ENCODE results near the gene PLB1.
"Not testable (repeated sequence)": the region's sequence is repeated elsewhere in the genome, so short reads cannot be mapped to it uniquely, and the experiment has no call there.

PLB1 gene

GRCh38 chr2:28663359-28663758, 167.5 kb downstream of the PLB1 start:
- Histone ChIP-seq H3K27me3 (ENCODE audit: control insufficient read depth, insufficient read depth, low read length) (no peaks in the 10 kb centered on the region), H3K9me3 (ENCODE audit: control insufficient read depth, low read length) (no peaks in the 10 kb centered on the region), H2AFZ (peak overlapping the region; percentile 1), H3K4me1 (peaks cover 24% of the 10 kb centered on the region), H3K27ac (no peak overlapping the region), H3K79me2 (no peaks in the 10 kb centered on the region), H3K4me2 (ENCODE audit: low read length) (no peak overlapping the region), H3K9ac (no peak overlapping the region), H3K4me3 (ENCODE audit: low read depth, low read length) (no peak overlapping the region), H3K36me3 (ENCODE audit: control insufficient read depth, insufficient read depth, low read length) (no peaks in the 10 kb centered on the region)
- peak; percentile 35 for TF ChIP-seq CTCF (IDR thresholded peaks at IDR 0.05)

GRCh38 chr2:28664120-28664842, 168.4 kb downstream of the PLB1 start:
- Histone ChIP-seq H3K4me1 (peaks cover 24% of the 10 kb centered on the region), H3K36me3 (ENCODE audit: control insufficient read depth, insufficient read depth, low read length) (no peaks in the 10 kb centered on the region), H2AFZ (peak overlapping the region; percentile 54), H3K27ac (no peak overlapping the region), H3K27me3 (ENCODE audit: control insufficient read depth, insufficient read depth, low read length) (no peaks in the 10 kb centered on the region), H3K79me2 (no peaks in the 10 kb centered on the region), H3K9me3 (ENCODE audit: control insufficient read depth, low read length) (no peaks in the 10 kb centered on the region), H3K9ac (no peak overlapping the region), H3K4me3 (ENCODE audit: low read depth, low read length) (no peak overlapping the region), H3K4me2 (ENCODE audit: low read length) (no peak overlapping the region)
- TF ChIP-seq CTCF (IDR thresholded peaks at IDR 0.05) = no peak

- Histone ChIP-seq H3K4me2 (ENCODE audit: low read length) (no peak overlapping the region), H3K9me3 (ENCODE audit: control insufficient read depth, low read length) (no peaks in the 10 kb centered on the region), H3K36me3 (ENCODE audit: control insufficient read depth, insufficient read depth, low read length) (no peaks in the 10 kb centered on the region), H3K27ac (no peak overlapping the region), H2AFZ (peak overlapping the region; percentile 54), H3K4me1 (peaks cover 24% of the 10 kb centered on the region), H3K79me2 (no peaks in the 10 kb centered on the region), H3K4me3 (ENCODE audit: low read depth, low read length) (no peak overlapping the region), H3K9ac (no peak overlapping the region), H3K27me3 (ENCODE audit: control insufficient read depth, insufficient read depth, low read length) (no peaks in the 10 kb centered on the region)
- TF ChIP-seq CTCF (IDR thresholded peaks at IDR 0.05) = no peak
Observed at GRCh38 chr2:28665041-28665704, 169.3 kb downstream of the PLB1 start.

- H3K4me2 ChIP-seq (ENCODE audit: low read length); H3K36me3 ChIP-seq (ENCODE audit: control insufficient read depth, insufficient read depth, low read length); H3K9ac ChIP-seq; H3K27me3 ChIP-seq (ENCODE audit: control insufficient read depth, insufficient read depth, low read length); H3K4me3 ChIP-seq (ENCODE audit: low read depth, low read length); H3K27ac ChIP-seq; H2AFZ ChIP-seq; H3K79me2 ChIP-seq; H3K9me3 ChIP-seq (ENCODE audit: control insufficient read depth, low read length): not testable (repeated sequence)
- H3K4me1 ChIP-seq = peaks cover 24% of the 10 kb centered on the region
Observed at GRCh38 chr2:28665811-28666377, 170.0 kb downstream of the PLB1 start.

DNA sequence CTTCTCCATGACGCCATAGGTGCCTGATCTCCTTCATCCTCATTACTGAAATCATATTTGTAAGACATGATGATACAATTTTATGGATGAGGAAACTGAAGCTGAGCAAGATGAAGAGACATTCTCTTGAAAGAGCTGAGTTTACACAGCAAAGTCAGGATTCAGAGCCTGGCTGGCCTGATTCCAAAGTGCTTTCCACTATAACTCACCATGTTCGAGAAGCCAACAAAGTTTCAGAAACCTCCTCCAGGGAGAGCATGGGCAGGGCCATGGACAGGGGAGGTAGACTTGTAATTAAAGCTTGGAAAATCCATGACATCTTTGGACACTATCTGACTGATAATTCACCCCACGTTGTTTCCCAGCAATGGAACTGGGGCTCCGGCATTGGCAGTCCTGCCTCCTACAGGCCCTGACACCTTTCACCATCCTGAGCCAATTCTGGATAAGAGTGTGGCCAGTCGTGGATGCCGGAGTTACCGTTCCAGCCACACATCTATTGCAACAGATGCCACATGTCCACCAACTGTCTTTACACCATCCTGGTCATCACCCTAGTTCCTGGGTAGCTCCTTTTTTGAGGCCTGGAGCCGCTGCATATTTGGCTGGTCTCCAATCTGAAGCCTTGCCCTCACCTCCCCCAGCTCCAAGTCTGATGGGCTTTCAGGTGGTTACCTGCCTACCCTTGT, 170.8 kb downstream of the PLB1 start:
- no peaks in the 10 kb centered on the region for H3K36me3 ChIP-seq (ENCODE audit: control insufficient read depth, insufficient read depth, low read length)
- H3K4me1 ChIP-seq = peaks cover 19% of the 10 kb centered on the region
- no peak for TF ChIP-seq CTCF (IDR thresholded peaks at IDR 0.05)
- H3K27ac ChIP-seq = no peak overlapping the region
- H2AFZ ChIP-seq = no peak overlapping the region
- H3K4me2 ChIP-seq (ENCODE audit: low read length) = no peak overlapping the region
- H3K9me3 ChIP-seq (ENCODE audit: control insufficient read depth, low read length) = no peaks in the 10 kb centered on the region
- H3K79me2 ChIP-seq = no peaks in the 10 kb centered on the region
- H3K4me3 ChIP-seq (ENCODE audit: low read depth, low read length) = no peak overlapping the region
- no peaks in the 10 kb centered on the region for H3K27me3 ChIP-seq (ENCODE audit: control insufficient read depth, insufficient read depth, low read length)
- no peak overlapping the region for H3K9ac ChIP-seq

Measured in parathyroid adenoma (tissue), 2 donors.